ENCODE measurements around the gene NME2.

NME2 gene

GRCh38 chr17:51203838-51204237 is 37.6 kb downstream of the NME2 start:
- no peak for DNase-seq (ENCODE audit: low read depth)

DNA sequence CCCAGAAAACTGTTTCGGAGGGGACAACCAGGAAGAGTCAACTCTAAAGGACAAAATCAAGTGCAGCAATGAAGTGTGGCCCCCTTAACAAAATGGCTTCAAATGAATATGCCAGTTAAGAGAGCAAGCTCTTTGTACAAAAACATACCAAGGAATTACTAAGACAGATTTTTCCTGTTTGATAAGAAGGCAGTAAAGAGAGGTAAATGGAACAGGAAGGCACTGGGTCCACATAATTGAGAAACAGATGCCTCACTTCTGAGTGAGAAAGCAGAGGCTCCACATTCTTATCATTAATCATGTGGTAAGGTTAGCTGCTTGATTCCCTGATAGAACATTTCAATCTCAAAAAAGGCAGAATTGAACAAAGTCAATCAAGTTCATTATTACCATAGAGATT is 48.7 kb downstream of the NME2 start:
- no peak for DNase-seq (ENCODE audit: low read depth)

- no peak for DNase-seq (ENCODE audit: low read depth)
Measured at GRCh38 chr17:51217946-51218345, 51.7 kb downstream of the NME2 start.

DNA sequence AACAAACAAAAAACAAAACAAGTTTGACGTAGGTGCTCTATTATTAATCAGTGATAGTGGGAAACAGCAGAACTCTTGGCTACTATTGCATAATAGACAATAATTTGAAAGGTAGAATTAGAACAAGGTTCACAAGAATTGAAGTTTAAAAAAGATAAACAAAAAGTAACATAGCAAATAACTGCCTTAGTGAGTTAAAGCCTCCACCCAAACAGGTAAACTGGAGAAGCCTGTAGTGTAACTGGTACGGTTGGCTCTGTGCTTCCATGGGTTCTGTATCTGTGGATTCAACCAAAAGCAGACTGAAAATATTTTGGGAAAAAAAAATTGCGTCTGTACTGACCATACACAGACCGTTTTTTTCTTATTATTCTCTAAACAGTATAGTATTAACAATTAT is 55.1 kb downstream of the NME2 start:
- DNase-seq (ENCODE audit: low read depth), result no peak

All from stimulated activated CD8-positive, alpha-beta memory T cell treated with anti-CD3 and anti-CD28 coated beads, Interleukin-7, amount 100 ng/mL, for 24 hours (primary cell).